ENCODE measurements around the gene C17orf58.
"Not testable (repeated sequence)": the region's sequence is repeated elsewhere in the genome, so short reads cannot be mapped to it uniquely, and the experiment has no call there.

DNA sequence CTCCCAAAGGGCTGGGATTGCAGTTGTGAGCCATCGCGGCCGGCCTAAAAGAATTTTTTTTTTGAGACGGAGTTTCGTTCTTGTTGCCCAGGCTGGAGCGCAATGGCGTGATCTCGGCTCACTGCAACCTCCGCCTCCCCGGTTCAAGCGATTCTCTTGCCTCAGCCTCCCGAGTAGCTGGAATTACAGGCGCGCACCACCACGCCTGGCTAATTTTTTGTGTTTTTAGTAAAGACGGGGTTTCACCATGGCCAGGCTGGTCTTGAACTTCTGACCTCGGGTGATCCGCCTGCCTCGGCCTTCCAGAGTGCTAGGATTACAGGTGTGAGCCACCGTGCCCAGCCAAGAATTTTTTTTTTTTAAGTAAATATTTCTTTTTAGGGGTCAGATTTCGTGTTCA lies 22.2 kb upstream of the C17orf58 start:
- not testable (repeated sequence) for TF ChIP-seq EZH2 (IDR thresholded peaks at IDR 0.05); POLR2AphosphoS5 (IDR thresholded peaks at IDR 0.05; ENCODE audit: borderline replicate concordance, low read depth, low read length)
